Chondrocyte (in vitro differentiated cells): ENCODE results near the gene PCDHA10. TPM values are rescaled to one million over a fixed set of nuclear protein-coding genes. Genes with fewer than 3 reads are reported as not detected.
"Not testable (repeated sequence)": the region's sequence is repeated elsewhere in the genome, so short reads cannot be mapped to it uniquely, and the experiment has no call there.

ENCODE experiments used
- DNase-seq: peaks from one replicate; pipeline ENCODE4 v3.0.0; 2021; ENCODE audit warnings: mixed read lengths, low spot score
- H3K27ac Mint-ChIP-seq: one replicate; pipeline ENCODE4 v1.8.0; 2021; ENCODE audit warnings: mild to moderate bottlenecking, moderate library complexity, mixed read lengths; ENCODE audit not compliant: unreplicated experiment
- H3K27me3 Mint-ChIP-seq: 2 replicates; pipeline ENCODE4 v1.8.0; 2021; ENCODE audit warnings: low read depth, mixed read lengths
- H3K36me3 Mint-ChIP-seq: 2 replicates; pipeline ENCODE4 v1.8.0; 2021; ENCODE audit warnings: low read depth, mixed read lengths
- H3K4me1 Mint-ChIP-seq: 2 replicates; pipeline ENCODE4 v1.8.0; 2021; ENCODE audit warnings: low read depth, mild to moderate bottlenecking, mixed read lengths
- H3K4me3 Mint-ChIP-seq: one replicate; pipeline ENCODE4 v1.8.0; 2021; ENCODE audit warnings: mild to moderate bottlenecking, moderate library complexity, mixed read lengths; ENCODE audit not compliant: unreplicated experiment
- H3K9me3 Mint-ChIP-seq: 2 replicates; pipeline ENCODE4 v1.8.0; 2021; ENCODE audit warnings: low read depth, mixed read lengths
- CTCF ChIP-seq: fragments of 200-600 bp; sonication (generic); IDR thresholded peaks from 2 replicates; pipeline ENCODE4 v1.5.0; 2021; ENCODE audit warnings: antibody characterized with exemption, mild to moderate bottlenecking, moderate library complexity
- total RNA-seq: library from RNA; stranded (reverse); gene quantifications from 3 replicates; pipeline ENCODE4 v1.2.1, GENCODE V29; 2021

PCDHA10 gene
- total RNA-seq, 1 donor from 2014 or later: 20.5 TPM

GRCh38 chr5:140828362-140828737 lies 27.3 kb upstream of the PCDHA10 start:
- Mint-ChIP-seq H3K9me3 (peaks cover 19% of the 10 kb centered on the region), H3K27ac (peak overlapping the region; percentile 85), H3K4me3 (peak overlapping the region; percentile 82), H3K36me3 (peaks cover 14% of the 10 kb centered on the region), H3K4me1 (peaks cover 19% of the 10 kb centered on the region), H3K27me3 (no peaks in the 10 kb centered on the region)
- peak; percentile 49 for TF ChIP-seq CTCF
- no peak for DNase-seq

GRCh38 chr5:140829511-140830501 lies 25.9 kb upstream of the PCDHA10 start:
- H3K27ac Mint-ChIP-seq, DNase-seq, H3K27me3 Mint-ChIP-seq, H3K4me3 Mint-ChIP-seq: not testable (repeated sequence)
- peaks cover 21% of the 10 kb centered on the region for H3K9me3 Mint-ChIP-seq
- peaks cover 21% of the 10 kb centered on the region for H3K36me3 Mint-ChIP-seq
- H3K4me1 Mint-ChIP-seq: peaks cover 19% of the 10 kb centered on the region

GRCh38 chr5:140833993-140834392 lies 21.7 kb upstream of the PCDHA10 start, which contains the start of gene PCDHA7:
Gene PCDHA7, plus strand, starts transcription at chr5:140834269. Its CDS starts 115 bp downstream, at chr5:140834384.
- no peak for DNase-seq
- H3K4me1 Mint-ChIP-seq: peaks cover 10% of the 10 kb centered on the region
- H3K27me3 Mint-ChIP-seq: no peaks in the 10 kb centered on the region
- no peak for TF ChIP-seq CTCF
- H3K36me3 Mint-ChIP-seq: peaks cover 17% of the 10 kb centered on the region
- peak within 1 kb of the TSS; percentile 19 for H3K4me3 Mint-ChIP-seq
- H3K9me3 Mint-ChIP-seq: peaks cover 17% of the 10 kb centered on the region
- no peak within 1 kb of the TSS for H3K27ac Mint-ChIP-seq

DNA sequence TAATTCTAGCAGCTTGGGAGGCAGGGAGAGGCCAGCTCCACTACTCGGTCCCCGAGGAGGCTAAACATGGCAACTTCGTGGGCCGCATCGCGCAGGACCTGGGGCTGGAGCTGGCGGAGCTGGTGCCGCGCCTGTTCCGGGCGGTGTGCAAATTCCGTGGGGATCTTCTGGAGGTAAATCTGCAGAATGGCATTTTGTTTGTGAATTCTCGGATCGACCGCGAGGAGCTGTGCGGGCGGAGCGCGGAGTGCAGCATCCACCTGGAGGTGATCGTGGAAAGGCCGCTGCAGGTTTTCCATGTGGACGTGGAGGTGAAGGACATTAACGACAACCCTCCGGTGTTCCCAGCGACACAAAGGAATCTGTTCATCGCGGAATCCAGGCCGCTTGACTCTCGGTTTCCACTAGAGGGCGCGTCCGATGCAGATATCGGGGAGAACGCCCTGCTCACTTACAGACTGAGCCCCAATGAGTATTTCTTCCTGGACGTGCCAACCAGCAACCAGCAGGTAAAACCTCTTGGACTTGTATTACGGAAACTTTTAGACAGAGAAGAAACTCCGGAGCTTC lies 21.2 kb upstream of the PCDHA10 start:
- peaks cover 10% of the 10 kb centered on the region for H3K4me1 Mint-ChIP-seq
- H3K27me3 Mint-ChIP-seq, H3K27ac Mint-ChIP-seq, DNase-seq: not testable (repeated sequence)
- H3K4me3 Mint-ChIP-seq: peak overlapping the region; percentile 19
- H3K9me3 Mint-ChIP-seq: peaks cover 17% of the 10 kb centered on the region
- H3K36me3 Mint-ChIP-seq: peaks cover 17% of the 10 kb centered on the region

DNA sequence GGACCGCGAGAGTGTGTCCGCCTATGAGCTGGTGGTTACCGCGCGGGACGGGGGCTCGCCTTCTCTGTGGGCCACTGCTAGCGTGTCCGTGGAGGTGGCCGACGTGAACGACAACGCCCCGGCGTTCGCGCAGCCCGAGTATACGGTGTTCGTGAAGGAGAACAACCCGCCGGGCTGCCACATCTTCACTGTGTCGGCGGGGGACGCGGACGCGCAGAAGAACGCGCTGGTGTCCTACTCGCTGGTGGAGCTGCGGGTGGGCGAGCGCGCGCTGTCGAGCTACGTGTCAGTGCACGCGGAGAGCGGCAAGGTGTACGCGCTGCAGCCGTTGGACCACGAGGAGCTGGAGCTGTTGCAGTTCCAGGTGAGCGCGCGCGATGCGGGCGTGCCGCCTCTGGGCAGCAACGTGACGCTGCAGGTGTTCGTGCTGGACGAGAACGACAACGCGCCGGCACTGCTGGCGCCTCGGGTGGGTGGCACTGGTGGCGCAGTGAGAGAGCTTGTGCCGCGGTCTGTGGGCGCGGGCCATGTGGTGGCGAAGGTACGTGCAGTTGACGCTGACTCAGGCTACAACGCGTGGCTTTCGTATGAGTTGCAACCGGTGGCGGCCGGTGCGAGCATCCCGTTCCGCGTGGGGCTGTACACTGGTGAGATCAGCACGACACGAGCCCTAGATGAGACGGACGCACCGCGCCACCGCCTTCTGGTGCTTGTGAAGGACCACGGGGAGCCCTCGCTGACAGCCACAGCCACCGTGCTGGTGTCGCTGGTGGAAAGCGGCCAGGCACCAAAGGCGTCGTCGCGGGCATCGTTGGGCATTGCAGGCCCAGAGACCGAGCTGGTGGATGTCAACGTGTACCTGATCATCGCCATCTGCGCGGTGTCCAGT lies 19.8 kb upstream of the PCDHA10 start:
- peaks cover 6% of the 10 kb centered on the region for H3K4me1 Mint-ChIP-seq
- no peak overlapping the region for H3K27ac Mint-ChIP-seq
- H3K4me3 Mint-ChIP-seq: no peak overlapping the region
- no peak for TF ChIP-seq CTCF
- no peaks in the 10 kb centered on the region for H3K27me3 Mint-ChIP-seq
- peak; percentile 92 for DNase-seq
- H3K36me3 Mint-ChIP-seq: peaks cover 16% of the 10 kb centered on the region
- H3K9me3 Mint-ChIP-seq: peaks cover 18% of the 10 kb centered on the region
